Tibial nerve (tissue), 4 donors: ENCODE data around the gene DEFB112. TPM values are rescaled to one million over a fixed set of nuclear protein-coding genes. Genes with fewer than 3 reads are reported as not detected.

Source experiments
- DNase-seq, 2 donors: peaks; one replicate each; pipeline ENCODE4 v3.0.0-alpha.2; 2019; ENCODE audit warnings: low spot score in 2 of 2
- H3K27ac ChIP-seq, 4 donors: fragments of 200-600 bp; sonication (generic) in 3 of 4; one replicate each; pipeline ENCODE4 v1.5.1; 2017 to 2019; ENCODE audit warnings: mild to moderate bottlenecking in 1 of 4
- H3K27me3 ChIP-seq, 2 donors: fragments of 200-600 bp; sonication (generic) in 1 of 2; one replicate each; pipeline versions ENCODE4 v1.5.1 to v1.6.0; 2017 to 2019
- H3K36me3 ChIP-seq, 3 donors: fragments of 200-600 bp; sonication (generic); one replicate each; pipeline ENCODE4 v1.5.1; 2018 to 2019
- H3K4me1 ChIP-seq, 4 donors: fragments of 200-600 bp; sonication (generic) in 3 of 4; one replicate each; pipeline ENCODE4 v1.5.1; 2017 to 2019
- H3K4me3 ChIP-seq, 4 donors: fragments of 200-600 bp; sonication (generic) in 3 of 4; one replicate each; pipeline ENCODE4 v1.5.1; 2017 to 2019; ENCODE audit warnings: mild to moderate bottlenecking in 1 of 4, moderate library complexity in 1 of 4
- H3K9me3 ChIP-seq, 4 donors: fragments of 200-600 bp; sonication (generic) in 3 of 4; one replicate each; pipeline ENCODE4 v1.5.1; 2017 to 2019
- CTCF ChIP-seq, 5 experiments: fragments of 200-600 bp in 3 of 5; fragments of 450-650 bp in 2 of 5; sonication (generic) in 3 of 5; IDR thresholded peaks; one replicate each; pipeline ENCODE4 v1.5.1; 2016 to 2019; ENCODE audit warnings: antibody characterized with exemption in 5 of 5, mild to moderate bottlenecking in 3 of 5, moderate library complexity in 2 of 5
- EP300 ChIP-seq, 2 donors: sonication (generic); formaldehyde crosslinking; IDR thresholded peaks; one replicate each; pipeline ENCODE4 v1.6.1; 2017; ENCODE audit warnings: antibody characterized with exemption in 2 of 2, mild to moderate bottlenecking in 1 of 2
- POLR2A ChIP-seq, 2 donors: fragments of 450-650 bp; IDR thresholded peaks; one replicate each; pipeline ENCODE4 v1.6.1; 2017; ENCODE audit warnings: antibody characterized with exemption in 2 of 2, mild to moderate bottlenecking in 2 of 2, moderate library complexity in 2 of 2
- WGBS, 2 donors: methylation state at CpG; one replicate each; pipeline ENCODE4 v1.1.5; 2018; 5-methylcytosine and 5-hydroxymethylcytosine counted together
- total RNA-seq, 4 donors: library from RNA; depleted of rRNA; stranded (reverse); fragments of >200 nt; gene quantifications; one replicate each; pipeline ENCODE4 v1.1.0, GENCODE V29; 2016

The DEFB112 gene
- total RNA-seq, 4 donors from 2014 or later, result not detected

GRCh38 chr6:50076431-50076830 lies 26.7 kb upstream of the DEFB112 start:
- WGBS, 2 donors, result 35 to 46% methylated on average over 4 of the region's 4 CpGs
- TF ChIP-seq POLR2A (IDR thresholded peaks at IDR 0.05) (no peak), EP300 (IDR thresholded peaks at IDR 0.05) (no peak), CTCF (IDR thresholded peaks at IDR 0.05) (no peak)

GRCh38 chr6:50071921-50072320 lies 22.2 kb upstream of the DEFB112 start:
- Histone ChIP-seq H3K9me3 (no peaks in the 10 kb centered on the region), H3K27ac (no peak overlapping the region), H3K4me1 (no peaks in the 10 kb centered on the region), H3K4me3 (no peak overlapping the region), H3K27me3 (no peaks in the 10 kb centered on the region), H3K36me3 (no peaks in the 10 kb centered on the region)
- WGBS, 2 donors, result 78 to 86% methylated on average over 1 of the region's 1 CpG
- TF ChIP-seq EP300 (IDR thresholded peaks at IDR 0.05) (no peak), POLR2A (IDR thresholded peaks at IDR 0.05) (no peak)
- DNase-seq, result no peak

More at GRCh38 chr6:50076431-50076830, 26.7 kb upstream of the DEFB112 start:
- Histone ChIP-seq H3K4me1 (no peaks in the 10 kb centered on the region), H3K27me3 (no peaks in the 10 kb centered on the region), H3K4me3 (no peak overlapping the region), H3K9me3 (no peaks in the 10 kb centered on the region), H3K27ac (no peak overlapping the region), H3K36me3 (no peaks in the 10 kb centered on the region)
- DNase-seq, result no peak

- 84 to 91% methylated on average over 2 of the region's 2 CpGs for WGBS, 2 donors
- Histone ChIP-seq H3K36me3 (no peaks in the 10 kb centered on the region), H3K9me3 (no peaks in the 10 kb centered on the region), H3K27me3 (no peaks in the 10 kb centered on the region), H3K4me1 (no peaks in the 10 kb centered on the region), H3K4me3 (no peak overlapping the region), H3K27ac (no peak overlapping the region)
- no peak for DNase-seq
- TF ChIP-seq CTCF (IDR thresholded peaks at IDR 0.05) (no peak), POLR2A (IDR thresholded peaks at IDR 0.05) (no peak), EP300 (IDR thresholded peaks at IDR 0.05) (no peak)
Measured at GRCh38 chr6:50070101-50070500, 20.4 kb upstream of the DEFB112 start.

- Histone ChIP-seq H3K4me3 (no peak overlapping the region), H3K9me3 (no peaks in the 10 kb centered on the region), H3K36me3 (no peaks in the 10 kb centered on the region), H3K27me3 (no peaks in the 10 kb centered on the region), H3K27ac (no peak overlapping the region), H3K4me1 (no peaks in the 10 kb centered on the region)
- DNase-seq, result no peak
- WGBS, 2 donors, result 8 to 12% methylated on average over 2 of the region's 2 CpGs
- no peak for TF ChIP-seq POLR2A (IDR thresholded peaks at IDR 0.05)
Measured at GRCh38 chr6:50062051-50062450, 12.3 kb upstream of the DEFB112 start.

- H3K9me3 ChIP-seq, result no peaks in the 10 kb centered on the region
- H3K4me3 ChIP-seq, result no peak overlapping the region
- TF ChIP-seq EP300 (IDR thresholded peaks at IDR 0.05) (no peak), CTCF (IDR thresholded peaks at IDR 0.05) (no peak), POLR2A (IDR thresholded peaks at IDR 0.05) (no peak)
- no peaks in the 10 kb centered on the region for H3K36me3 ChIP-seq
- DNase-seq, result no peak
- H3K27ac ChIP-seq, result no peak overlapping the region
- 86% methylated on average over 1 of the region's 1 CpG for WGBS, 2 donors
- H3K27me3 ChIP-seq, result no peaks in the 10 kb centered on the region
- H3K4me1 ChIP-seq, result no peaks in the 10 kb centered on the region
Measured at GRCh38 chr6:50056242-50056641, 6.5 kb upstream of the DEFB112 start.

GRCh38 chr6:50047026-50047425 lies 2.7 kb downstream of the DEFB112 start:
- no peak overlapping the region for H3K27ac ChIP-seq
- no peaks in the 10 kb centered on the region for H3K4me1 ChIP-seq
- H3K4me3 ChIP-seq, result no peak overlapping the region
- H3K27me3 ChIP-seq, result no peaks in the 10 kb centered on the region
- DNase-seq, result no peak
- no peaks in the 10 kb centered on the region for H3K36me3 ChIP-seq
- WGBS, 2 donors, result 72 to 76% methylated on average over 3 of the region's 3 CpGs
- H3K9me3 ChIP-seq, result no peaks in the 10 kb centered on the region
- TF ChIP-seq POLR2A (IDR thresholded peaks at IDR 0.05) (no peak), EP300 (IDR thresholded peaks at IDR 0.05) (no peak), CTCF (IDR thresholded peaks at IDR 0.05) (no peak)
